Neural cell (in vitro differentiated cells): ENCODE measurements around the gene SMG6. TPM values are rescaled to one million over a fixed set of nuclear protein-coding genes. Genes with fewer than 3 reads are reported as not detected.

ENCODE experiments used
- H2AFZ ChIP-seq: fragments of 200-600, 300-800 bp; sonication (generic), shearing (Covaris generic); 2 replicates; pipeline ENCODE4 v1.6.0; 2014; ENCODE audit warnings: low read depth, mild to moderate bottlenecking, antibody characterized with exemption, low read length, moderate library complexity
- H3F3A ChIP-seq: fragments of 200-600 bp; shearing (Covaris generic); 2 replicates; pipeline ENCODE4 v1.6.1; 2016; ENCODE audit warnings: mild to moderate bottlenecking, moderate library complexity, mixed read lengths, antibody characterized with exemption, low read length; ENCODE audit not compliant: insufficient read depth, poor library complexity, severe bottlenecking
- H3K27ac ChIP-seq: fragments of 200-600, 300-800 bp; sonication (generic), shearing (Covaris generic); 2 replicates; pipeline ENCODE4 v1.5.1; 2014; ENCODE audit warnings: mild to moderate bottlenecking, low read length, moderate library complexity
- H3K27me3 ChIP-seq: fragments of 300-800, 200-600 bp; sonication (generic), shearing (Covaris generic); 2 replicates; pipeline ENCODE4 v1.6.0; 2014; ENCODE audit warnings: mild to moderate bottlenecking, low read depth, low read length, moderate library complexity; ENCODE audit not compliant: insufficient read depth
- H3K36me3 ChIP-seq: fragments of 300-800, 200-600 bp; sonication (generic), shearing (Covaris generic); 2 replicates; pipeline ENCODE4 v1.5.1; 2014; ENCODE audit warnings: mild to moderate bottlenecking, antibody characterized with exemption, low read length, moderate library complexity; ENCODE audit not compliant: insufficient read depth
- H3K4me2 ChIP-seq: fragments of 300-800, 200-600 bp; sonication (generic), shearing (Covaris generic); 2 replicates; pipeline ENCODE4 v1.6.0; 2014; ENCODE audit warnings: mild to moderate bottlenecking, low read length
- H3K4me3 ChIP-seq: fragments of 300-800, 200-600 bp; sonication (generic), shearing (Covaris generic); 2 replicates; pipeline ENCODE4 v1.5.1; 2014; ENCODE audit warnings: mild to moderate bottlenecking, low read length, moderate library complexity
- H3K79me2 ChIP-seq: fragments of 200-600 bp; shearing (Covaris generic); replicated peaks from 2 replicates; pipeline ENCODE4 v1.6.0; 2014; ENCODE audit warnings: mild to moderate bottlenecking, low read length, moderate library complexity; ENCODE audit not compliant: insufficient read depth
- H3K9ac ChIP-seq: fragments of 300-800, 200-600 bp; sonication (generic), shearing (Covaris generic); 2 replicates; pipeline ENCODE4 v1.6.1; 2016; ENCODE audit warnings: mild to moderate bottlenecking, low read length, mixed read lengths
- H3K9me2 ChIP-seq: fragments of 200-600 bp; shearing (Covaris generic); 2 replicates; pipeline ENCODE4 v1.6.1; 2016; ENCODE audit warnings: mild to moderate bottlenecking, low read length, mixed read lengths; ENCODE audit not compliant: insufficient read depth
- H3K9me3 ChIP-seq: fragments of 200-600, 300-800 bp; sonication (generic), shearing (Covaris generic); 2 replicates; pipeline ENCODE4 v1.6.1; 2016; ENCODE audit warnings: mild to moderate bottlenecking, mixed run types, low read length, moderate library complexity, mixed read lengths
- H4K20me1 ChIP-seq: fragments of 200-600 bp; shearing (Covaris generic); 2 replicates; pipeline ENCODE4 v1.6.1; 2016; ENCODE audit warnings: mild to moderate bottlenecking, mixed run types; ENCODE audit not compliant: insufficient read depth
- CTCF ChIP-seq: fragments of 450-650 bp; IDR thresholded peaks from 2 replicates; pipeline ENCODE4 v1.5.1; 2014; ENCODE audit warnings: antibody characterized with exemption, mild to moderate bottlenecking, moderate library complexity; ENCODE audit not compliant: poor library complexity, severe bottlenecking
- EP300 ChIP-seq: fragments of 450-650 bp; conservative IDR thresholded peaks from 2 replicates; pipeline ENCODE4 v1.6.1; 2014; ENCODE audit warnings: antibody characterized with exemption, mild to moderate bottlenecking, moderate library complexity; ENCODE audit not compliant: poor library complexity, severe bottlenecking
- EZH2 ChIP-seq: fragments of 200-600, 300-800 bp; shearing (Covaris generic), sonication (generic); IDR thresholded peaks from 2 replicates; pipeline ENCODE4 v1.6.1; 2014; ENCODE audit warnings: antibody characterized with exemption, low read length, borderline replicate concordance, mild to moderate bottlenecking; ENCODE audit not compliant: insufficient read depth, poor library complexity, severe bottlenecking
- MXI1 ChIP-seq: fragments of 450-650 bp; conservative IDR thresholded peaks from 2 replicates; pipeline ENCODE4 v1.6.1; 2014; ENCODE audit warnings: antibody characterized with exemption, mild to moderate bottlenecking; ENCODE audit not compliant: poor library complexity, severe bottlenecking
- POLR2AphosphoS5 ChIP-seq: IDR thresholded peaks from 2 replicates; pipeline ENCODE4 v1.6.1; 2012
- RAD21 ChIP-seq: fragments of 450-650 bp; conservative IDR thresholded peaks from 2 replicates; pipeline ENCODE4 v1.6.1; 2014; ENCODE audit warnings: antibody characterized with exemption, mild to moderate bottlenecking, moderate library complexity
- SMC3 ChIP-seq: fragments of 450-650 bp; conservative IDR thresholded peaks from 2 replicates; pipeline ENCODE4 v1.6.1; 2014; ENCODE audit warnings: antibody characterized with exemption, mild to moderate bottlenecking, moderate library complexity; ENCODE audit not compliant: poor library complexity
- TAF1 ChIP-seq: IDR thresholded peaks from 2 replicates; pipeline ENCODE4 v1.6.1; 2012; ENCODE audit warnings: low read depth
- polyA plus RNA-seq: library from polyadenylated mRNA; depleted of rRNA; stranded (reverse); fragments of >200 nt; gene quantifications from 2 replicates; pipeline ENCODE4 v1.2.3, GENCODE V29; 2014
- TF ChIP-seq, protein P1 (sequence below): IDR thresholded peaks from 2 replicates; pipeline ENCODE4 v1.6.1; 2012; ENCODE audit warnings: borderline replicate concordance

Gene SMG6
- polyA plus RNA-seq, 1 donor from 2014 or later, result 13.9 TPM

DNA sequence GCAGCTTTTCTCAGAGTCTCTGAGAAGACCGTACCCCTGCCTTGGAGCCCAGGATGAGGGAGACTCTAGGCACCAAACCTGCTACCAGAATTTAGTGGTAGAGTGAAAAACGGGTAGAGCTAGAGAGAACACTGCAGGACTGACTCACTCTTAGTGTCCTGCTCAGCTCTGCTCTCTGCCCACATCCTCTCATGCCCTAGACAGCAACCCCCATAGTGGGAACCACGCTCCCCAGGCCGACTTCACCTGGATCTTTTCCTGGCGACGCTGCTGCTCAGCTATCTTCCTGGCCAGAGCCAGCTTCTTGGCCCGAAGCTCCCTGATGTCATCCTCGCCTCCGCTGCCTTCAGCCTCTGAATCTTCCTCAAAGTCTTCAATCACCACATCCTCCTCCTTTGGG, 222.0 kb downstream of the SMG6 start:
- no peak overlapping the region for H3K4me2 ChIP-seq
- no peaks in the 10 kb centered on the region for H3K79me2 ChIP-seq
- H2AFZ ChIP-seq, result no peak overlapping the region
- no peak overlapping the region for H3K4me3 ChIP-seq
- no peaks in the 10 kb centered on the region for H4K20me1 ChIP-seq
- no peaks in the 10 kb centered on the region for H3F3A ChIP-seq
- TF ChIP-seq RAD21 (no peak), CTCF (no peak), EZH2 (no peak), MXI1 (no peak), POLR2AphosphoS5 (no peak), TAF1 (no peak)
- TF ChIP-seq, protein P1, sequence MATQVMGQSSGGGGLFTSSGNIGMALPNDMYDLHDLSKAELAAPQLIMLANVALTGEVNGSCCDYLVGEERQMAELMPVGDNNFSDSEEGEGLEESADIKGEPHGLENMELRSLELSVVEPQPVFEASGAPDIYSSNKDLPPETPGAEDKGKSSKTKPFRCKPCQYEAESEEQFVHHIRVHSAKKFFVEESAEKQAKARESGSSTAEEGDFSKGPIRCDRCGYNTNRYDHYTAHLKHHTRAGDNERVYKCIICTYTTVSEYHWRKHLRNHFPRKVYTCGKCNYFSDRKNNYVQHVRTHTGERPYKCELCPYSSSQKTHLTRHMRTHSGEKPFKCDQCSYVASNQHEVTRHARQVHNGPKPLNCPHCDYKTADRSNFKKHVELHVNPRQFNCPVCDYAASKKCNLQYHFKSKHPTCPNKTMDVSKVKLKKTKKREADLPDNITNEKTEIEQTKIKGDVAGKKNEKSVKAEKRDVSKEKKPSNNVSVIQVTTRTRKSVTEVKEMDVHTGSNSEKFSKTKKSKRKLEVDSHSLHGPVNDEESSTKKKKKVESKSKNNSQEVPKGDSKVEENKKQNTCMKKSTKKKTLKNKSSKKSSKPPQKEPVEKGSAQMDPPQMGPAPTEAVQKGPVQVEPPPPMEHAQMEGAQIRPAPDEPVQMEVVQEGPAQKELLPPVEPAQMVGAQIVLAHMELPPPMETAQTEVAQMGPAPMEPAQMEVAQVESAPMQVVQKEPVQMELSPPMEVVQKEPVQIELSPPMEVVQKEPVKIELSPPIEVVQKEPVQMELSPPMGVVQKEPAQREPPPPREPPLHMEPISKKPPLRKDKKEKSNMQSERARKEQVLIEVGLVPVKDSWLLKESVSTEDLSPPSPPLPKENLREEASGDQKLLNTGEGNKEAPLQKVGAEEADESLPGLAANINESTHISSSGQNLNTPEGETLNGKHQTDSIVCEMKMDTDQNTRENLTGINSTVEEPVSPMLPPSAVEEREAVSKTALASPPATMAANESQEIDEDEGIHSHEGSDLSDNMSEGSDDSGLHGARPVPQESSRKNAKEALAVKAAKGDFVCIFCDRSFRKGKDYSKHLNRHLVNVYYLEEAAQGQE, result no peak
- H3K9me2 ChIP-seq, result no peaks in the 10 kb centered on the region
- no peak overlapping the region for H3K9ac ChIP-seq
- H3K27ac ChIP-seq, result no peak overlapping the region
- H3K36me3 ChIP-seq, result no peaks in the 10 kb centered on the region
- H3K9me3 ChIP-seq, result no peaks in the 10 kb centered on the region
- no peaks in the 10 kb centered on the region for H3K27me3 ChIP-seq

- H3K9me2 ChIP-seq, result no peaks in the 10 kb centered on the region
- no peak overlapping the region for H3K4me2 ChIP-seq
- H3K36me3 ChIP-seq, result no peaks in the 10 kb centered on the region
- no peak overlapping the region for H2AFZ ChIP-seq
- no peaks in the 10 kb centered on the region for H4K20me1 ChIP-seq
- no peaks in the 10 kb centered on the region for H3K27me3 ChIP-seq
- no peak overlapping the region for H3K27ac ChIP-seq
- H3K79me2 ChIP-seq, result no peaks in the 10 kb centered on the region
- no peak overlapping the region for H3K9ac ChIP-seq
- H3F3A ChIP-seq, result no peaks in the 10 kb centered on the region
- TF ChIP-seq RAD21 (no peak), EZH2 (no peak), SMC3 (no peak), TAF1 (no peak), EP300 (no peak), MXI1 (no peak), CTCF (no peak), POLR2AphosphoS5 (no peak)
- TF ChIP-seq, protein P1, result no peak
- no peak overlapping the region for H3K4me3 ChIP-seq
- no peaks in the 10 kb centered on the region for H3K9me3 ChIP-seq
Observed at GRCh38 chr17:2077040-2077439, 226.5 kb downstream of the SMG6 start.
